Liver (tissue), 3 donors: ENCODE data around the gene HMGN4.

Experiments
- HNF4A ChIP-seq, 2 donors: conservative IDR thresholded peaks; 2 replicates each; pipeline ENCODE4 v1.6.1; 2016; ENCODE audit warnings: antibody characterized with exemption in 2 of 2, mild to moderate bottlenecking in 2 of 2
- MAX ChIP-seq: IDR thresholded peaks from 2 replicates; pipeline ENCODE4 v1.6.1; 2016; ENCODE audit warnings: antibody characterized with exemption
- RAD21 ChIP-seq, 2 donors: IDR thresholded peaks; 2 replicates each; pipeline ENCODE4 v1.6.1; 2016; ENCODE audit warnings: antibody characterized with exemption in 2 of 2, mild to moderate bottlenecking in 2 of 2
- TF ChIP-seq, protein P1 (sequence below): fragments of 150-350 bp; IDR thresholded peaks from 2 replicates; pipeline ENCODE4 v1.5.1; 2017; ENCODE audit warnings: improper control_type of control experiment, low read depth, low read length; ENCODE audit not compliant: missing input control
- TF ChIP-seq, protein P2 (sequence below): IDR thresholded peaks from 2 replicates; pipeline ENCODE4 v1.6.1; 2016; ENCODE audit warnings: antibody characterized with exemption
- donor health status: healthy.
- donor health status: healthy.

- TF ChIP-seq, protein P1, sequence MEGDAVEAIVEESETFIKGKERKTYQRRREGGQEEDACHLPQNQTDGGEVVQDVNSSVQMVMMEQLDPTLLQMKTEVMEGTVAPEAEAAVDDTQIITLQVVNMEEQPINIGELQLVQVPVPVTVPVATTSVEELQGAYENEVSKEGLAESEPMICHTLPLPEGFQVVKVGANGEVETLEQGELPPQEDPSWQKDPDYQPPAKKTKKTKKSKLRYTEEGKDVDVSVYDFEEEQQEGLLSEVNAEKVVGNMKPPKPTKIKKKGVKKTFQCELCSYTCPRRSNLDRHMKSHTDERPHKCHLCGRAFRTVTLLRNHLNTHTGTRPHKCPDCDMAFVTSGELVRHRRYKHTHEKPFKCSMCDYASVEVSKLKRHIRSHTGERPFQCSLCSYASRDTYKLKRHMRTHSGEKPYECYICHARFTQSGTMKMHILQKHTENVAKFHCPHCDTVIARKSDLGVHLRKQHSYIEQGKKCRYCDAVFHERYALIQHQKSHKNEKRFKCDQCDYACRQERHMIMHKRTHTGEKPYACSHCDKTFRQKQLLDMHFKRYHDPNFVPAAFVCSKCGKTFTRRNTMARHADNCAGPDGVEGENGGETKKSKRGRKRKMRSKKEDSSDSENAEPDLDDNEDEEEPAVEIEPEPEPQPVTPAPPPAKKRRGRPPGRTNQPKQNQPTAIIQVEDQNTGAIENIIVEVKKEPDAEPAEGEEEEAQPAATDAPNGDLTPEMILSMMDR, result no peak
- TF ChIP-seq HNF4A (conservative IDR thresholded peaks at IDR 0.05), result no peak
- no peak for TF ChIP-seq MAX
- no peak for TF ChIP-seq RAD21 (IDR thresholded peaks at IDR 0.05)
- TF ChIP-seq, protein P2, sequence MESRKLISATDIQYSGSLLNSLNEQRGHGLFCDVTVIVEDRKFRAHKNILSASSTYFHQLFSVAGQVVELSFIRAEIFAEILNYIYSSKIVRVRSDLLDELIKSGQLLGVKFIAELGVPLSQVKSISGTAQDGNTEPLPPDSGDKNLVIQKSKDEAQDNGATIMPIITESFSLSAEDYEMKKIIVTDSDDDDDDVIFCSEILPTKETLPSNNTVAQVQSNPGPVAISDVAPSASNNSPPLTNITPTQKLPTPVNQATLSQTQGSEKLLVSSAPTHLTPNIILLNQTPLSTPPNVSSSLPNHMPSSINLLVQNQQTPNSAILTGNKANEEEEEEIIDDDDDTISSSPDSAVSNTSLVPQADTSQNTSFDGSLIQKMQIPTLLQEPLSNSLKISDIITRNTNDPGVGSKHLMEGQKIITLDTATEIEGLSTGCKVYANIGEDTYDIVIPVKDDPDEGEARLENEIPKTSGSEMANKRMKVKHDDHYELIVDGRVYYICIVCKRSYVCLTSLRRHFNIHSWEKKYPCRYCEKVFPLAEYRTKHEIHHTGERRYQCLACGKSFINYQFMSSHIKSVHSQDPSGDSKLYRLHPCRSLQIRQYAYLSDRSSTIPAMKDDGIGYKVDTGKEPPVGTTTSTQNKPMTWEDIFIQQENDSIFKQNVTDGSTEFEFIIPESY, result no peak
Measured at GRCh38 chr6:26501482-26501986, 36.6 kb upstream of the HMGN4 start.
